Islet precursor cell (in vitro differentiated cells): Measurements from ENCODE around the gene KCNG2.

Source experiments
- DNase-seq: peaks from one replicate; pipeline ENCODE4 v3.0.0-alpha.2; 2018

Gene KCNG2

GRCh38 chr18:79768745-79769144, 29.0 kb upstream of the KCNG2 start:
- DNase-seq = no peak

DNA sequence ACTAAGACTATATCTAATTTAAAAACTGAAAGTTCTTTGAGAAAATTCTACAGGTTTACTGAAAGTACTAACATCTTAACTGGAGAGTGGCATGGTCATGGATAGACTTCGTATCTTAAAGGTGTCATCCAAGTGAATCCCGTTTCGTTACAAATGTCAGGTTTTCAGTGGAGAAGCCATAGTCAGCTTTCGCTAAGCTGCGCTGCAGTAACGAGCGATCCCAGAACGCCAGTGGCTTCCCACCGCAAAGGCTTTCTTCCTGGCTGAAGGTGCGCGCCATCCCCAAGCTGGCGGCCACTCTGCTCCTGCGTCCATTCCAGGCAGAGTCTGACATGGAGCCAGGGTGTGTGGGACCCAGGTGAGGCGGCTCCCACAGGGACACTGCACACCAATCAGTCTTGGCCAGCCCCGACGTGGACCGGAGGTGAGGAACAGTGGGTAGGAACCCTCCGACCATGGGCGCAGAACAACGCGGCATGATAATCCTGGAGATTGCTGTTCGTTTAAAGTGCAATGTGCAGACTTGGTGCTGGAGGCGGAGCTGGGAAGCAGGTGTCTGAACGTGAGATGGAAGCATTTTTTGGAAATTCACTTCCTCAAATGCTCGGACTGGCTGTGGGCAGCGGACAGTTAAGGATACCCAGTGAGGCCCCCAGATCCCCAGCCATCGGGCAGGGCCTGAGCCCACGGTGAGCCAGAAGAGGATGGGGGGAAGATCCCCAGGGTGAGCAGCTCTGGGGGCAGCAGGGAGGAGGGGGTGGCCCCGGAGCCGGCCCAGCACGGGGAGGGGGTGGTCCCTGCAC, 27.8 kb upstream of the KCNG2 start:
- no peak for DNase-seq

GRCh38 chr18:79770501-79770815, 27.3 kb upstream of the KCNG2 start:
- DNase-seq = no peak

- DNase-seq = no peak
Observed at GRCh38 chr18:79770826-79771225, 26.9 kb upstream of the KCNG2 start.

GRCh38 chr18:79771446-79772107, 26.2 kb upstream of the KCNG2 start:
- DNase-seq = no peak

DNA sequence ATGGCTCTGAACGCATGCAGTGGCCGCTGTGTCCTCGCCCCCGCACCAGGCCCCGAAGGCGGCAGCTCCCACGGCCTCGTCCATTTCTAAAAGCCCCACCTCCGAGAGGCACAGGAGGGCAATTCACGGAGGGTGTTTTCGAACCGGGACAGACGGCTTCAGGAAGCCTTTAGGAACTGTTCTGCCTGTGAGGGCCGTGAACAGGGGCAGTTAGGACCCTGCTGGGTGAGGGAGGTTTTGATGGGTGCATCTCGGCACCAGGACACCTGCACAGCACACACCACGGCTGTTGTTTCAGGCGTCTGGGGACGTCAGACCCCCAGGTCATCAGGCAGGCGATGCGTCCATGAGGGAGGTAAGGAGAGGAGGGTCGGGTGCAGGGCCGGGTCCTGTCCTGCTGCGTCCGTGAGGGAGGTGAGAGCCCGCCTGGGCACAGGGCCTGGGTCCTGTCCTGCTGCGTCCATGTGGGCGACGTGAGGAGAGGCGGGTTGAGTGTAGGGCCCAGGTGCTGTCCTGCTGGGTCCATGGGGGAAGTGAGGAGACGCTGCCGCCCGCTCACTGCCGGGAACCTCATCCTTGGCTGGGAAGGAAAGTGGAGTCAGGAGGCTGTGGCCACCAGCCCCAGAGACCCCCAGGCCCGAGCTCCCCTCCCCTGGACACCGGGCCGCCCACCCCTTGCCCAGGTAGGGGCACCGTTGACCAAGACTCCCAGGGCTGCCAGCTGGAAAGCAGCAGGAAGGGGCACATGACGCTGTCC, 25.5 kb upstream of the KCNG2 start:
- DNase-seq = no peak

DNA sequence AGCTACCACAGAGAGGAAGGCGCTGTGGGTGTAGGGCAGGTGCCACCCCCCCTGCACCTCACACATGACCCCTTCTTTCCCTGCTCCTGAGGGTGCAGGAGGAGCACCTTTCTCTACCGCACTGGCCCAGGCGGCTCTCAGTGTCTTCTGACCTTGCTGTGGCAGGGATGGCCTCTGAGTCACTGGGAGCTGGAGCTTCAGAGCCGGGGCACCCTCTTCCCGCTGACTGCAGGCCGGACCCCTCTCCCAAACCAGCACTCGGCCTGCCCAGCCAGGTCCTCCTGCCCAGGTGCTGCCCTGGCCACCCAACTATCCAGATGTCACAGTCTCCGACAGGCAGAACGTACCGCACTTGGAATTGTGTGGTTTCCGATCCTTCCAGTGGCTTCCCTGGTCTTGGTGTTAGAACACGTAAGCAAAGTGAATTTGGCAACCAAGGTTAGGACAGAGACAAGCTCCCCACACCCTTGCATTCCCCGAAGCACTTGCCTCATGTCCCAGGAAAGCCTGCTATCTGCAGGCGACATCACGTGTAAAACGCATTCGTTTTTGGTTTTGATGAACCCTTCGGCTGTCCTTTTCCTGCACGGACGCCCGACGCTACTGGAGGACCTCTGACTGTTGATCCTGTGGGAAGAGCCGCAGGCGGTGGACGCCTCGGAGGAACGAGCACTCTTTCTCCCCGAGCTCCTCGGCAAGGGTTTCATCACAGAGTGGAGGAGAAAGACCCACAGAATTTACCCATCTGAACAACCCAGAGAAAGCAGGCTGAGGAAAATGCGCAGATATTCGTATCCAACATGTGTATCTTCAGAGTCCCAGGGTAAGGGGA, 24.7 kb upstream of the KCNG2 start:
- no peak for DNase-seq

DNA sequence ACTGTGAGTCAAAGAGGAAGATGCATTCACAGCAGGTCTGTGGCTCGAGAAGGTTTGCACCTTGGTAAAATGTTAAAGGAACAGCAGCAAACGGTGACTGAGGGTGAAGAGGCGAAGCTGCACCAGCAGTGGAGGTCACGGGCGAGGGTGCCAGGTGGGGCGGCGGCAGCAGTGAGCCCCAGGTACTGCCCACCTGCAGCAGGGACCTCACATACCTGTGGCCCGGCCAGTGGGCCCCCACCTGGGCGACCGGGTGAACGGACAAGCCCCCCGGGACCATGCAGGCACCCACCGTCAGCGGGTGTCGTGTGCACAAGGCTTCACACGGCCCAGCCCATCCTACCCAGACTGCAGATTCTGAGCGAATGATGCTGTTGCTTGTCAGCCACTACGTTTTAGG, 23.6 kb upstream of the KCNG2 start:
- no peak for DNase-seq

DNA sequence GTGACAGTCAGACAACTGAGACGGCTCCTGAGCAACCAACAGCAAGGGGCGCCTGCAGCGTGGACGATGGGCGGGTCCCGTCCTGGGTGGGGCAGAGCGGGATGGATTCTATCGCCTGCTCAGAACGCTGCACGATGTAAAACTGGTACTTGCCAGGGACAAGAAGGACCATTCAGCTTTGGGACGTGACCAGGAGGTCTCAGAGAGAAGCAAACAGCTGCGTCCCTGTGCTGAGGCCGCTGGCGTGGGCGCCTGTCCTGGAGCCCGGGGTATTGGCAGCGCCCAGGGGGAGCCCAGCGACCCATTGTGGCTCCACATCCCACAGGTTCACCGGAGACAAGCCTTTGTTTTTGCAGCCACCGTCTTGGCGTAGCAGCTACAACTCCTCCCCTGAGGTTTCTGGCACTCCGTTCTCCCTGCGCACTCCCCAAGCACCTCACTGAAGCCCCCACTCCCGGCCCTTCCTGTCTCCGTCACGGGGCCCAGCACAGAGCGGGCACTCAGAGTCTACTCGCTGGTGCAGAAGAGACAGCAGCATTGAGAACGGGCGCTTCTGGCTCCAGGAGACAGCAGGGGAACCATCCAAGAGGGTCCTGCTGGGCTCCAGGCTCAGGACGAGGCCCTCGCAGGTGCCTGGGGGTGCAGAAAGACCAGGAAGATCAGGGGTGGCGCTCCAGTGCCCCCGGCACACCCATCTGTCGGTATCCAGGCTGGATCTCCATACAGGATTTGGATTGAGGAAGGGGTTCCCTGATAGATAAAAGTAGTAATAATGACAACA, 22.1 kb upstream of the KCNG2 start:
- no peak for DNase-seq

DNA sequence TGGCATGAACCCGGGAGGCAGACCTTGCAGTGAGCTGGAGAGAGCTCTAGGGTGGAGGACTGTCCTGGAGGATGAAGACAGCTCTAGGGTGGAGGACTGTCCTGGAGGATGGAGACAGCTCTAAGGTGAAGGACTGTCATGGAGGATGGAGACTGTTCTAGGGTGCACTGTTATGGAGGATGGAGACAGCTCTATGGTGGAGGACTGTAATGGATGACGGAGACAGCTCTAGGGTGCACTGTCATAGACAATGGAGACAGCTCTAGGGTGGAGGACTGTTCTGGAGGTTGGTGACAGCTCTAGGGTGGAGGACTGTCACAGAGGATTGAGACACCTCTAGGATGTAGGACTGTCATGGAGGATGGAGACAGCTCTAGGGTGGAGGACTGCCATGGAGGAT, 21.1 kb upstream of the KCNG2 start:
- no peak for DNase-seq

DNA sequence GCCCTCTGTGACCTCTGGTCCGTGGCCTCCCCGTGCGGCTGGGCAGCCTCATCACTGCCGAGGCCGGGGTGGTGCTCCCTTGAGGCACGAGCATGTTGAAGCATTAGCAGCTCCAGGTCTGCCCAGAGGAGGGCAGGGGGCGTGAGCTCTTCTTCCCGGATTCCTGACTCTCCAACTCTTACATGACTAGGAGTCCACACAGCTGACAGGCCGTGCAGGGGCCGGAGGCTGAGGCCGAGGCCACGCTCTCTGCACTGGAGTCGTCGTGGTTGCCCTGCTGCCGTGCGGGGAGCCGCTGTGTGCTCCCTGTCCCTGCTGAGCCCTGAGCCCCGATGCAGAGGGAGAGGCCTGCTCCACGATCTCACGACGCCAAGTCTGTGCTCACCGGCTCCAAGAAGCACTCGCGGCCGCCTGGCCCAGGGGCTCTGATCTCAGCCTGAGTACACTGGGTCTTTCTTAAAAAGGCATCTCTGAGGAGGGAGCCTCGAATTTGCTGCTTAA, 19.4 kb upstream of the KCNG2 start:
- no peak for DNase-seq

- DNase-seq = no peak
Observed at GRCh38 chr18:79779021-79779699, 18.6 kb upstream of the KCNG2 start.

GRCh38 chr18:79779700-79780190, 18.0 kb upstream of the KCNG2 start:
- DNase-seq = no peak

GRCh38 chr18:79780547-79780946, 17.2 kb upstream of the KCNG2 start:
- DNase-seq = no peak

- DNase-seq = no peak
Observed at GRCh38 chr18:79781331-79781941, 16.3 kb upstream of the KCNG2 start.

DNA sequence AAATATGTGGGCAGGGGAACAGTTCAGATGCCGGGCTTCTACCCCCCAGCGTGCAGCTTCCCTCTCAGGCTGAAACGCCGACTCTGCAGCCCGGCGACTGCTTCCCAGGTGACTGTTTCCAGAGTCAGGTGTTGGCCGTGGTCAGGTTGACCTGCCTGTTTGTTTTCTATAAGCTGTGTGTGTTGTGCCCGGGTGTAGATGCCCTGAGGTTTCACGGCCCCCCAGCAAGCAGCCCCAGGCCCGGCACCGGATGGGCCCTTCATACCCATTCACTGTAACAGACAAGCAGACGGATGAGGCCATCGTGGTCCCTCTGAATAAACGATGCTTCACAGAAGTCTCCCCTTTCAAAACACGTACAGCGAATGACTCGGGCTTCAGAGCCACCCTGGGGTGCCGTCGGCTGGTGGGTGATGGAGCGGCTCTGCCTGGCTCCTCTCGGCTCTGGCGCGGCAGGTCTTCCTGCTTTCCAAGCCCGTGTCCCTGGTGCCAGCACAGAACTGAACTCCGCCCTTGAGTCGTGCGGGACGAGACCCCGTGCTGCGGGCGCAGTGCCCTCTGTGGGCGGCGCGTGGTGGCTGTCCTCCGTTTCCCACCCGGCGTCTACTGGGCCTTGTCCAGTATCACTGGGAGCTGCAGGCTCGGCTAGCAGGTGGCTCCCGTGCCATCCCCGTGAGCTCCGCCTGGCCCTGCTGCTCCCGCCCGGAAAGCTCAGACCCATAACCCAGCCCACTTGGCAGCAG, 15.0 kb upstream of the KCNG2 start:
- DNase-seq = no peak

GRCh38 chr18:79784071-79784913, 13.4 kb upstream of the KCNG2 start:
- no peak for DNase-seq

DNA sequence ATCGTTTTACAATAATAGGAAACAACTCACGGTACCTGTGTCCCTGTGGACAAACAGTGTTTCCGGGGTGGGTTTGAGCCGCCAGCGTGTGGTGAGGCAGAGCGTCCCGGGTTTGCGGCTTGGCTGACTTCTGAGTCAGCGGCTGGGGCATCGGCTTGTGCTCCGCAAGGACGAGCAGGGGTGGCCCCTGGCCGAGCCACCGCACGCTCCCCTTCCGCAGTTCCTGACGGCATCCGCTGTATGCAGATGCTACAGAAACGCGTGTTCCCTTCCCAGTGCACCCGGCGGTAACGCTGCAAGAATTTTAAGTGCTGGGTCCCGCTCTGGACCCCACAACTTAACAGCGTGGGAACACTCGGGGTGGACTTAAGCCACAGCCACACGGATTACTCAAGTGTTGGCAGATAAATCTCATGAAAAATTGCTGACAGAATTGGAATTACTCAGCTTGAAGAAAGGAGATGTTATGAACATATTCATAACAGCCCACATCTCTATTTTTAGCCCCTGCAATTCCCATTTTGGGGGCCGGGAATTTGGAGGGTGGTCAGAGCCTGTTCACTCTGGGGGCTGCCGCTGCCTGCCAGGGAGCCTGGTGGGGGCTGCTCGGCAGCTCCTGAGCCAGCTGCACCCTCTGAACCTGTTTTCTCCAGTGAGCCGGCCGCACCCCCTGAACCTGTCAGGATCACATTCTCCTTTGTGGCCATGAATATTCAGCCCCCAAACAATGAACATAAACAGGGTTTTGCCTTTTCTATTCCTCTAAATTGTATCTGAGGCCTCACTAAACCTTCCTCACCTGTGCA, 12.6 kb upstream of the KCNG2 start:
- no peak for DNase-seq
